Activated naive CD4-positive, alpha-beta T cell (primary cell): ENCODE measurements around the gene EIF2B2.
A peak's percentile ranks its signal among the peaks of the same experiment; 100 is the strongest.

ENCODE experiments used
- DNase-seq, 4 experiments: peaks; one replicate each; lab custom pipeline; 2025; lab: John Stamatoyannopoulos, UW

The EIF2B2 gene

DNA sequence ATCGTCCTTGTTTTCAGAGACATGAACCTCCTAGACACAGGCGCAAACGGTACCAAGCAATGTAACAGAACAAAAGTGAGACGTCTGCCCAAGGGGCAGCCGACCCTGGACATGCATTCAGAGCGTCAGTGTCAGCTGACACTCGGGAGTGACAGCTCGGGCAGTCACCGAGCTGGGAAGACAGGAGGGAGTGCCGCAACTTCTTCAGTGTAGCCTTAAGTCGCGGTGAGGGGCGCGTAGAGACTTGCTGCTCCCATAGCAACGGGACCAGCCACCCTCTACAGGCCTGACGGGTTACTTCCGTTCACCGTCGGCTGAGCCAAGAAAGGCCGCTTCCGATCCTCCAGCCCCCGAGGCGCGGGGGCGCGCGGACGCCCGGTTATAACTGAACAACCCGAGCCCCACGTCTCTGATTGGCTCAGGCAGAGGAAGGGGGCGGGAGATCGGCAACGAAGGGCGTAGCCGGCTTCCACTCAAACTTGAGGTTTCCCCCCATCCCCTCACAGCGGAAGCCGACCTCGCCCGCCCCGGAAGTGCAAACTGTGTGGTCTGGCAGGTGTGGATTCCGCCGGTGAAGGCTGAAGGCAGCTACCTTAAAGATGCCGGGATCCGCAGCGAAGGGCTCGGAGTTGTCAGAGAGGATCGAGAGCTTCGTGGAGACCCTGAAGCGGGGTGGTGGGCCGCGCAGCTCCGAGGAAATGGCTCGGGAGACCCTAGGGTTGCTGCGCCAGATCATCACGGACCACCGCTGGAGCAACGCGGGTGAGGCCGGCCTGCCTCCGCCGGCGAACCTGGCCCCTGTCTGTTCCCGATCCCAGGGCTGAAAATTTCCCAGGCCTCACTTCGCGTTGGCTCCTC is at the start of gene EIF2B2:
EIF2B2 (plus strand) TSS at position 530 of the 858 bp plus-strand sequence; CDS start at position 600, 70 bp downstream.
- peak; percentile 93 to 99 (median 96) for DNase-seq

DNA sequence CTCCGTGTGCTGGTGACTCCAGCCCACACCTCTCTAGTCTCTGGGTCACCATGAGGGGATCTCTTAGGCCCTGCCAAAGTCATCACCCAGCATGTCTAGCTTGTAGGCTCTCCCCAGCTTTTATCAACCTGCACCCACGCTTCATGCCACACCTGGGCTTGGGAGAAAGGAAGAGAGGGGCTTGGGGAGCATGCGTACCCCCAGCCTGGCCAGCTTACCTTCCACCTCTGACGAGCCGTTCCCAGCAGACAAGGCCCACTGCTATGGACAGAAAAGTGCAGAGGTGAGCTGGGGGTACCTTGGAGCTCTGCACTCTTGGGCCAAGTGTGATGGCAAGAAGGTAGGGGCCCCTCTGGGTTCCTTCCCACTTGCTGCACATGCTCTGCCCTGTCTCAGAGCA is 49.0 kb upstream of the EIF2B2 start:
- DNase-seq = no peak

DNA sequence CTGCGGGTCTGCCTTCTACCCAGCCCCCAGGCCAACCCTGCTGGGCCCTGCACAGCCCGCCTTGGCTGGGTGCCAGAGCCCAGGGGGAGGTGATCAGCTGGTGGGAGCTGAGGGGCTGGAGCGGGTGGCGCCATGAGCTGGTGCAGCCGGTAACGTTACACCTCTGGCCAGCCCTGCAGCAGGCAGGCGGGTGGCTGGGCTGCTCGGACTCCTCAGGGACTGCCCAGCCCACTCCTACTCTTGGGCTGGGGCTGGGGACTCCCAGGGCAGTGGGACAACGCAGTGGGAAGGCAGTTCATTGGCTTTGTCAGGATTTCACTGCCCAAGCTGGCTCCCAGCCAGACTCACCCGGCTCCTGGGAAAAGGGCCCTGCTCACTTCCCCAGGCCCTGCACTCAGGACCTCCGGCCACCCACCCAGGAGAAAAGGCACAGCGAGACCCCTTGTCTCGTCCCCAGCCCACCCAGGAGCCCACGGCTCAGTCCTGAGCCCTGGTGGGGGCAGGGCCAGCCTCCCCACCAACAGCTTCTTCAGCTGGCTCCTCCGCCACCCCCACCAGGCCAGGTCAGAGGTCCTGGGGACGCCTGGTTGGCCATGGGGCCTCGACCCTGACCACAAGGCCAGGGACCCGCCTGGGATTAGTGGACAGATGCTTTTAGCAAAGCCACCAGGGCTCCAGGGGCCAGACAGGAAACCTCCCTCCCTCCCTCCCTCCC is 48.3 kb upstream of the EIF2B2 start:
- DNase-seq = no peak

DNA sequence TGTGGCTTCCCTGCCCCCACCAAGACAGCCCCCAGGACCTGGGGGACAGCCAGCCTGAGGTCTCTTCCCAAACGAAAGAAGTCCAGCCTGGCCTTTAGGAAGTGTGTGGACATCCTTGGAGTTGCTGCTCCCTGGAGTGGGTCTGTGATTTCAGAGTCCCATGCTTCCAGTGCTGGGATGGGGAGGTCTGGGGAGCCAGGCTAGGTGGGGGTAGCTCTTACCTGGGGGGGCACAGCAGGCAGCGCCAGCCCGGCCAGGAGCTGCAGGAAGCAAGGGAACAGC is 47.8 kb upstream of the EIF2B2 start:
- DNase-seq = no peak

DNA sequence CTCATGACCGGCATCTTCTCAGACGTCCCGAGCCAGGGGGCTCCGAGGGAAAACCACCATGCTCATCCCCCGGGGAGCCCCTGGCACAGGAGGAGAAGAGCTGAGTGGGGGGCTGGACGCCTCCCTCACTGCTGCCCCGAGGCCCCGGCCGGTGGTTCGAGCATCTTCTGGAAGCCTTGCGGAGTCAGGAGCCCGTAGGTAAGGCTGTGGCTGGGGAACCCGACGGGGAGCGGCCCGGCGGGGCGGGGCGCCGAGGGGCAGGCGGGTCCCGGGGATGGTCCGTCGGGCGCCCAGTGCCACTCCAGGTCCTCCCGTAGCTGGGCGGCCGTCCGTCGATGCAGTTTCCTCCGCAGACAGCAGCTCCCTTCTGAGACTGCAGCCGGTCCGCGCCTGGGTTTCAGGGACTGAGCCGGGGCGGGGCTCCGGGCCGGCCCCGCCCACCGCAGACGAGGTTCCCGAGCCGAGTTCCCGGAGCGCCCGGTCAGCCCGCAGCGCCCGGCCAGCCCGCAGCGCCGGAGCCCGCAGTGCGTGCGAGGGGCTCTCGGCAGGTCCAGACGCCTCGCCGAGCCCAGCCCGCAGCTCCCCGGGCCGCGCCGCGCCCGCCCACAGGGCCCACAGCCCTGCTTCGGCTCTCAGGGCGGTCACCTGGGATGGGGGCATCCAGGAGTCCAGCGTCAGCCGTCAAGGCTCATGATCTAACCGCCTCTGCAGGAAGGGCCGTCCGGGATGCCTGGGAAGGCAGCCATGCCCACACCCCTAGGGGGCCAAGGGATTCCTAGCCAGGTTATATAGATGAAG is 47.3 kb upstream of the EIF2B2 start, which contains the start of gene PGF:
PGF (minus strand) TSS at position 369 of the 798 bp plus-strand sequence; CDS start at position 14, 355 bp downstream.
- peak in 2 of 4 experiments; percentile 5 to 15 for DNase-seq

DNA sequence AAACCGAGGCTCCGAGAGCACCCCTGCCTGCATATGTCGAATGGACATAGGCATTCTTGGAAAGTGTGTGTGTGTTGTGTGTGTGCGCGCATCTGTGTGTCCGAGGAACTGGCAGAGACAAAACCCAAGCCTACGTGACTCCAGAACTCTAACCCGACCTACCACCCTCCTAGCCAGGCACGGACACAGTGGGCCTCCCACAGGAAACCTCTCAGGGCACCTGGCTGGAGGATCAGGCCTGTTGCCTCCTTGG is 46.8 kb upstream of the EIF2B2 start:
- no peak for DNase-seq

DNA sequence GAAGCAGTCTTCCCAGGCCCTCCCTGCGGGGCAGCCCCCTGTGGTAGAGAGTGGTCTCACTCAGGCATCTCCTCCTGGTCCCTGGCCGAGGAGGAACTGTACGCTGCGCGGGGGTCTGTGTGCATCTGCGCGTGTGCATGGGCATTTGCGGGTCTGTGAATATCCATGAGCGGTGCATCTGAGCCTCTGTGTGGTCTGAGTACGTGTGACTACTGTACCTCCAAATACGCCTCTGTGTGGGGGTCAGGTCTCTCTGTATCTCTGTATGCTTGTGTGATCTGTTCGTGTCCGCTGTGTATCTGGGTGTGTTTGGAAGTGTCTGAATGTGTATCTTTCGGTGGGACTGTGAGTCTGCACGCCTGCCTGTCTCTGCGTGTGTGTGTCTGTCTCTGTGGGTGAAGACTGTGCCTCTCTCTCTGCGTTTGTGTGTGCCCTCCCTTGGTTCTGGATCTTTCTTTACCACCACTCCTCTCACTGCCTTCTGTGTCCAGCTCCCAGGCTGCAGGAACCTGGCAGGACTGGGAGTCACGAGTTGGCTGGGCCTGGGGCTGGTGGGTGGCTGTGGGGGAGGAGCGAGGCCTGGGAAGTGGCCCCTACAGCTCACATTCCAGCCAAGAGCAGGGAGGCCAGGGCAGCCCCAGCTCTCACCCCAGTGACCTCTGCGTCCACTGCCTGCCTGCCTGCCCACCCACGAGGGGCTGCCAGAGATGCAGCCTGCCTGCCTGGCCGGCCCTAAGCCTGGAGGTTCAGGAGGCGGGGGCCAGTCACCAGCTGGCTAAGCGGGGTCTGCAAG is 46.2 kb upstream of the EIF2B2 start:
- no peak for DNase-seq

DNA sequence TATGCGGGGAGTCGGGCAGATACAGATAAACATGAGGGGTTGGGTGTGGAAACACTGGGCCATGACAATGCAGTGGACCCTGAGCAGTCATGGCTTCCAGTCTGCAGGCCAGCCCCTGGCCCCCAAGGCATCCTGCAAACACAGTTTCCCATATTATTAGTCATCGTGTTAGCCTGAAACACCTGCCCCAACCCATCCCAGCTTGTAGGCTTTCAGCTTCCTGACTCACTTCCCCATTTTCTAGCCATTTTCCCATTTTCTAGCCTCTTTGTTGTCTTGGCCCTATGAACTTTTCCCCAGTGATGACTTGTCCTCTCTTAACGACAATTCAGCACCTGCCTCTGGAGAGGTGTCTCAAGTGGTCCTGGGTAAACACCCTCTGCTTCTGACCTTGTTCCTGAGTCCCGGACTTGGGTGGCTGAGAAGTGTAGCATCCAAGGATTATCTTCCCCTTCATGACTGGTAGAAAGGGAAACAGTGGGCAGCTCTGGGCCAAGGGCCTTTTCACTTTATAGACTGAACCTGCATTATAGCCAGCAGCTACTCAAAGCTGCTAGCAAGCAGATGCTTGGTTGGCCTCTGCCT is 43.0 kb upstream of the EIF2B2 start:
- no peak for DNase-seq

DNA sequence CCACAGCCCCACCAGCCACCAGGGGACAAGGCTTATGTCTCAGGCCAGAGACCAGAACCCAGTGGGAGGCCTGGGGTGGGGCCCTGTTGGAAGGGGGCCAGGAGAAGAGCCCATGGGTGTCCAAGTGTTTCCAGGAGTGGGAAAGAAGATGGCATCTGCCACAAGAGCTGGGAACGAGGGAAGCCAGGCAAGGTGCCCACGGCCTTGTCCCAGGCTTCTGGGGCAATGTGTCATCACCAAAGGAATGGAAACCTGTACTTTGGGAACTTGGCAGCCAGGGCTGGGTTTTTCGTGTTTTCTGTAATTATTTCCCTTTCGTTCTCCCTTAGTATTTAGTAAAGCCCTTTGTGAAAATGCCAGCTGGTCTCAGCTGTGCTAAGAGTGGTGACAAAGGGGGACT is 42.0 kb upstream of the EIF2B2 start:
- DNase-seq = no peak

DNA sequence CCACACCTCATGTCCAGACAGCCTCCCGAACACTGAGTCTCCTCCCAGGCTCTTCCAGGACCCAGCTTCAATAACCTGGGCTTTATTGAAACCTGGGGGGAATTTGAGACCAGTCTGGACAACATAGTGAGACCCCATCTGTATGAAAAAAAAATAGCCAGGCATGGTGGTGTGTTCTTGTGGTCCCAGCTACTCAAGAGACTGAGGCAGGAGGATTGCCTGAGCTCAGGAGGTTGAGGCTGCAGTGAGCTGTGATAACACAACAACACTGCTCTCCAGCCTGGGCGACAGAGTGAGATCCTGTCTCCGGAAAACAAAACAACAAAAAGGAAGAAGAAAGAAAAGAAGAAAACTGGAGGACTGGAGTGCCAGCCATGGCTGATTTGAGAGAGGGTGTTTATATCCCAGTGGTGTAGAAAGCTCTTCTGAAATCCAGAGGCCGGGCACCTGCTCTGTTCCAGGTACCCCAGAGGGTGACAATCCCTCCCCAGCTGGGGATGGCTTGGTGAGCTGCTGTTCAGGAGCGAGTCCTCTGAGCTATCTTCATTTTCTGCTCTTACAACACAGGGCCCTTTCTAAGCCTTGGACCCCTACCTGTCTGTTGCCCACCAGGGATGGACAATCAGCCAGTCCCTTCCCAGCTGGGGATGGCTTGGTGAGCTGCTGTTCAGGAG is 41.3 kb upstream of the EIF2B2 start:
- DNase-seq = no peak

DNA sequence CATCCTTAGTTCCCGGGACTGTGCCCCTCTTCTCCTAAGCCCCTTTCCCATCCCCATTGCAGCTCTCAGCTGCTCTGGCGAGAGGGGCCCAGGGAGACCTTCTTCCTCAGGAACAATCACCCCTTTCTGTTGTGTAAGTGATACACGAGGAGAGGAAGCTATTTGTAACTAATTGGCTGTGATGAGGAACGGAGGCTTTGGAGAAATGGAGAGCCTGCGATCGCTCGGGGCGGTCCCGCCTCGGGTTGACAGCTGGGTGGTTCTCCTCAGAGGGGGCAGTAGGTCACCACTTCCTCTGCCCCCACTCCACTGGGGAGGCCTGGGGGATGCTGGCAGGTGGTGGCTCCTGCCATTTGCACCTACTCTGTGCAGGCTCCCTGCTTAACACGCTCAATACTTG is 40.7 kb upstream of the EIF2B2 start:
- DNase-seq = no peak

DNA sequence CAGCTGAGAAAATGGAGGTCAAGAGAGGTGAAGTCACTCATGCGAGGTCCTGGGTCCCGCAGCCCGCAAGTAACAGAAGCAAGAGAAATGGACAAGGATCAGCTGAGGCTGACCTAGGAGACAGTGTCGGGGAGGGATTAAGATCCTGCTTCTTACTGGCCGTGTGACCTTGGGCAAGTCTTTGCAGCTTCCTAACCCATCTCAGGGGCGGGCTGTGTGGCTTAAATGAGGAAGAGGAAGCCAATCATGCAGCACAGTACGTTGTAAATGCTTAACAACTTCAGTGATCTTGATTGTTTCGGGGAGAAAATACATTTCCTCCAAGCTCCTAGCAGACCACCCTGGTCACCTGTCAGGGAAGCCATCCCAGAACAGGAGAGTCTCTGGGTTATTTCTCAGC is 40.2 kb upstream of the EIF2B2 start:
- DNase-seq = no peak

DNA sequence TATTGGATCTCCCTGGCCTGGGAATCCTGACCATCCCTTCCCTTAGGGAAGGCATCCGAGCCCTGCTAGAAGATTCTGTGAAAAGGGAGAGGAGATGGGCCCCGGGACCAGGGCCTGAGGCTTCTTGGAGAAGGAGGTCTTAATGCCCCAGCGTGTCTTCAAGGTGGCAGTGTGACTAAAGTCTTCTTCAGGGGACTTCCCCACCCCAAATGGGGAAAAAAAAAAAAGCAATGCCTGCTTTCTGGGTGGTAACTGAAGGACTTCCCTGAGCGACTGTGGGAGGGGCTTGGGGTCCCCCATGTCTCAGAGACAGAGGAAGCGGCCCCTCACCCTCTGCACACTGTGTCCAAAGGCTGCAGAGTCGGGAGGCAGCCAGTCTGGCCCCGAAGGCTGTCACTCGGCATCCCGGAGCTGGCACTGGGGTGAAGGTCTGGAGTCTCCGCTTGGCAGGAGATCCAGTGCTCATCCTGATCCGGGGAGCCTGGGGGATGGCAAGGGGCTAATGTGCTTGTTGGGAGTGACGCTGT is 39.5 kb upstream of the EIF2B2 start:
- no peak for DNase-seq

DNA sequence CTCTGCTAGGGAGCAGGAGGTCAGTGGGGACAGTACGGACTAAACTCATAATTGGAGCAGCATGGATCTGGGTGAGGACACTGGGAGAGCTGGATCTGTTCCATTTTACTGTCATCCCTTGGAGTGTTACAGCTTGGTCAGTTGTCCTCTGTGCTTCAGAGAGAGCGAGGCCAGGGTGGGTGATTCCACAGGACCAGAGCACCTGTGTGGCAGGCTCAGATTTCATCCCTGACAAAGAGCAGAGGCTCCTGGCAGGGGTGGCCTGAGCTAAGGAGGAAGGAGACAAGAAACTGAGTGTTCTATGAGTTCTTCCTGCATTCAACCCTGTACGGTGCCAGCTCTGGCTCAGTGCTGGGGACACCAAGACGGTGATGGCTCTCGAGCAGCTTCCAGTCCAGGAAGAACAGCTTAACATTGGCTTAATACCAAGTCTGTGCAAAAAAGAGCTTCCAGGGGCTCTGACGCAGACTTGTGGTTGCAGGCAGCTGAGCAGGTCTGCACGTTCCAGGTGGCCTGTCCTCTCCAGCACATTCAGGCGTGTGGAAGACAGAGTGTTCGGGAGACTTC is 38.9 kb upstream of the EIF2B2 start:
- no peak for DNase-seq

DNA sequence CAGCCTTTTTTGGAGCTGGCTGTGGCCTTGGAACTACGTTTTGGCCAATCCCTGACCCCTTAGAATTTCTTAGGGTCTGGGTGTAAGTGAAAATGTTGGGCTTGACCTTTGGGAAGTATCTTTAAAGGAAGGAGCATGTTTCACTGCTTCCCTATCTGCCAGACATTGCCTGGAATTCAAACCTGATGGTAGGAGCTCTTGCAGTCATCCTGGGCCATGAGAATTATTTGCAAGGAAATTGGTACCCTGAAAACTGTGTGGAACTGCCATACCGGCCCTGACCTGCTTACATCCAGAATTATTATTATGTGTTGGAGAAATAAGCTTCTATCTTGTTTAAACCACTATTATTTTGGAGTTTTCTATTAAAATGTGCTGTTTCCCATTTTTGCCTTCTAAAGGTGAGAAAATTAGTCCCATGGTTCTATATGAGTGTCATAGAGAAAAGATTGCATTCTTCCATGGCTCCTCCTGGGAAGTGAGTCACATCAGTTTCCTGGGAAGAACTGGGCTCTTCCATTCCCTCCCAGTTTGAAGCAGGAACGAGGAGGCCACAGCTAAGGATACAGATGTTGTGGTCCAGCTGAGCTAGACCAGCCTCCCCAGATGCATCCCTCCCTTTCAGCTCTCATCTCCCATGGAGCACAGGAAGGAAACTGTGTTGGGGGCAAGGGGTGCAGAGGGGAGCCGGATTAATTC is 37.8 kb upstream of the EIF2B2 start:
- DNase-seq = no peak

DNA sequence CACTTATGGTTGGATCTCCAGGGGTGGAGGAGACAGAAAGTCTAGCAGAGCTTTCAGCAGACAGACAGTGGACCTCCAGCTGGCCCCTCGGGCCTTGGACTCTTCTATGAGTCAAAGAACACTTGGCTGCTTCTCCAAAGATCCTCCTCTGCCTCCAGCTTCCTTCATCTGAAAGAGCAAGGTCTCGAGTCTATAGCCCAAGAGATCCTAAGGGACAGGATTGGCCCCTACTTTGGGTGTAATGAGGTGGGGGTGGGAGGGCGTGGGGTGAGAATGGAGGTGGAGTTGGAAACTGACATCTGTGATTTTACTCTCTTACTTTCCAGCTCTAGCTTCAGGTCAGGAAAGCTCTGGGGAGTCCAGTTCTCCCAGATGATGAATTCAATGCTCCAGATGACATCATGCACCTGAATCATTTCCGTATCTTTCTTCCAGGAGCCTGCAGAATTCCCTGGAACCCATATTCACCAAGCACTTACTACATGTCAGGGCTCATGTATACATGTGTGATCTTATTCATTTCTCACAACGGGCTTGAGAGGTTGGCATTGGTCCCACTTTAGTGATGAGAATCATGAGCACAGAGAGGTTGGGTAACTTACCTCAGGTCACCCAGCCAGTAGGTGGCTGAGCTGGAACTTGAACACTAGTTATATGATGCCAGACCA is 37.1 kb upstream of the EIF2B2 start:
- DNase-seq = no peak

DNA sequence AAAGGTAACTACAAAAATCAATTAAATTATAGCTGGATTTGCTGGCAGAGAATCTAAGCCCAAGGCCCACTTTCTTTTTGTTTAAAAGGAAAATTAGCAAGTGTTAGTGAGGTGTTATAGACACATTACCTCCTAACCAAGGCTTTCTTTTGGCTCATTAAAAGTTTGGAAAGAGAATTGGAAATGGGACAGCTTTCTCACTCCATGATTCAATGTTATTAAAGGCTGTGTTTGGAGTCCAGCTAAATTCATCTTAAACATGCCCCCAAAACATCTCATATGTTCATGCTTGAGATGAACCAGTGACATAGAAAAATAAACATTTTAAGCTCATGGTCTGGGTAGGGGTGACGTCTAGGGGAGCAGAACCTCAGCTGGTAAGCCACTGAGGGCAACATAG is 33.9 kb upstream of the EIF2B2 start:
- DNase-seq = no peak

DNA sequence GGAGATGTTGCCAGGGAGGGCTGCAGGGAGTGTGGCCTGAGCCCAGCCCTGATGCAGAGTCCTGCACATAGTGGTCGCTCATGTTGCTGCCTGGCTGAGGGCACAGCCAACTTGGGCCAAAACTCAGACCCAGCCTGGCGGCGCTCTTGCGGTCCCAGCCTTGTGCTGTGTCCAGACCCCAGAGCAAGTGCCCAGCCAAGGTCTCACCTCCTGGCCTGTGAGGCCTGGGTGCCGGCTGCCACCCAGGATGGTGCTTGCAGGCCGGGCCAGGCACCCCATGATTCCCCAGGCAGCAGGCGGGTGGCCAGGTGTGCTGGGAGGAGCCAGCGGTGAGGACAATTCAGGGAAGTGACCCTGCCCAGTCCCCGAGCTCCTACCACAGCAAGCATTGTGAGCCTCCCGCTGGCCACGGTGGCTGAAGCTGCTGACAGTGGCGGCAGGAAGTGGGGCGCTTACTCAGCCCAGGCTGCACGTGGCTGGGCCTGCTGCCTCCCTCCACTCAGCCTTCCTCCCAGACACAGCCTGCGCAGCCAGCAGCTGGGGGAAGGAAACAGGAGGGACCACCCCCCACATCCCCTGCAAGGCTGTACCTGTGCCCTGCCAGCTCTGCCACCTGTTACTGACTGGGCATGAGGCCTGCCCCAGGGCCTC is 29.6 kb upstream of the EIF2B2 start:
- peak in 1 of 4 experiments; percentile 6 for DNase-seq

DNA sequence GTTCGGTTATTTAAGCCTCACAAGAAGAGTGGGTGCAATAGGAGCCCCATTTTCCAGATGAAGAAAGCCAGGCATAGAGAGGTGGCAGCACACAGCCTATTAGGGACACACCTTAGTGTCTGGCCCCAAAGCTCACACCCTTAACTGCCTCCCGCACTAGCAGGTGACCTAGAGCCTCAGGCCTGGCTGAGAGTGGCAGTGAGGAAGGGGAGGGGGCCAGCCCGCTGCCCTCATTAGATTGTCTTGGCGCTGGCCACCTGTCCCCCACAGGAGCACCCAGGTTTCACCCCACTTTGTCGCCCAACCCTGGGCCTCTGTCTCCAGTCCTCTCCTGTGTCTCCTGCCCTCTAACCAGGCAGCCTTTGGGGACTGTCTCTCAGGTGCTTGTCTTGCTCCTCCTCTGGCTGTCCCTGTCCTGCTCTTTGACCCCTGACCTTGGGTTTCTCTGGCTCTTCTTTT is 28.8 kb upstream of the EIF2B2 start:
- DNase-seq = no peak
